Non-pigmented ciliary epithelial cell (primary cell): Measurements from ENCODE around the gene NGEF.

Experiments used
- DNase-seq: peaks from one replicate; pipeline ENCODE4 v3.0.0-alpha.2; 2010; ENCODE audit warnings: low read depth

The NGEF gene

DNA sequence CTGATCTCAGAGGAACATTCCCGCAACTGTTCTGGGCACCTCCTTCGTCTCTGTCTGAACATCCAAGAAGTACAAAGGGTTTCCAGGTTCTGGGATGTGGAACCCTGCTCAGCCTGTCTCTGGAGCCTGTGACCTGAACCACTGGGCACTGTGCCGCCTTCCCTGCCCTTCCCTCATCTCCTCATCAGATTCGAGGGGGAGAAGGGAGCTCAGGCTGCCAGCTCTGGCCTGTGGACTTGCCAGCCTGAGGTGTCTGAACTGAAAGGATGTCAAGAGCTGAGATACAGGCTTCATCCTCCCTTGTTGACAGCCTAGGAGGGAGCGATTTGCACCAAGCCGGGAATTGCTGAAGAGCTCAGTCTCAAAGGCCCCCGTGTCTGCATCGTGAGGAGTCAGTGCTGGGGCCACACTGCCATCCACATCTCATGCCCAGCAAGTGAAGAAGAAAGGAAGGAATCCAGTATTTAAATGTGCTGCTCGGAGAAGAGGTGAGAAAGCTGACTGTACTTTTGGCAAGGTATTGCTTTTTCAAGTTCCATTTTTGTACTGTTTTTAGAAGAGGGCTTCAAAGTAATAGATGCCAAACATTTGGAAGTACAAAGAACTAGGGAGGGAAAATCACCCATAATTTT, 32.0 kb upstream of the NGEF start:
- no peak for DNase-seq

DNA sequence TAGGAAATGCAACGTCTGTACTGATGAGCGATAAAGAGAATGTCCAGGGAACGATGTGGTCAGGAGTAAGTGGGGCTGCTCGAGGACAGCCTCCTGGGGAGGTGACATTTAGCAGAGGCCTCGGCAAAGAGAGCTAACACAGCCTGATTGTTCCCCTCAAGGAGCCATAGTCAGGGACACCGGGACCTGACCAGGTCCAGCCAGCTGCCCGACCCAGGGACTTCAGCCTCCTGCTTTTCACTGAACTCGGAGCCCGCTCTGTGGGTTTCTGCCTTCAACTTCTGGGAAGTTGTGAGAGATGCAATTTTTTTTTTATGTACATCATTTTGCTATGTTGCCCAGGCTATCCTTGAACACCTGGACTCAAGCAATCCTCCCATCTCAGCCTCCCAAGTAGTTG, 29.5 kb upstream of the NGEF start:
- DNase-seq, result no peak

DNA sequence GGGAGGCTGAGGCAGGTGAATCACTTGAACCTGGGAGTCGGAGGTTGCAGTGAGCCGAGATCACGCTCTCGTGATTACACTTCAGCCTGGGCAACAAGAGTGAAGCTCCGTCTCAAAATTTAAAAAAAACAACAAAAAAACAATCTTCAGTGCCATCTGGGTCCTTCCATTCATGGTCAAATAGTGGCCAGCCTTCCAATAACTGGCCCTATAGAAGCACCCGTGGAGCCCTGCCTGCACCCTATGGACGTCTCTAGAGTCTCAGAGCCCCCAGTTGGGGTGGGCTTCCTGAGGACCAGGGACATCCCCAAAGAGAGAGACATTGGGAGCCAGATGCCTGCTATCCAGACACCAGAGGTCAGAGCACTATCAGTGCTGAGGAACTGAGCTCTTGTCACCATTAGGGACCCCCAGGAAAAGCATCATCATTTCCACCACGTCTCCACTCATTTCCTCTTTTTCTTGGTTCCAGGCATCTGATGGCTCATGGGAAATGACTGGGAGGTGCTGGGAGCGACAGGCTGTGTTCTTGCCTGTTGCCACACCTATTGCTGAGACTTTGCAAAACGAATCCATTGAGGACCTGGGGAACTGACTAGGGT, 28.8 kb upstream of the NGEF start:
- no peak for DNase-seq

DNA sequence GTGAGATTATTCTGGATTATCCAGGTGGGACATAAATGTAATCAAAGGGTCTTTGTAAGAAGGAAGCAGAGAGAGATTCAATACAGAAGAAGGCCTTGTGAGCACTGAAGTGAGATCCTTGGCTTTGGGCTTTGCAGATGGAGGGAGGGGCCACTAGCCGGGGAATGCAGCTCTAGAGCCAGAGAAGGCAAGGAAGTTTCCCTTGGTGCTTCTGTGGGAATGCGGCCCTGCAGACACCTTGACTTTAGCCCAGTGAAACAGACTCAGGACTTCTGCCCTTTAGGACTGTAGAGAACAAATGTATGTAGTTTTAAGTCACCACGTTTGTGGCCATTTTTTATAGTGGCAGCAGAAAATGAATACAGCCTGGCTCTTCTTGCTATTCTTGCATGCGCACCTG, 27.5 kb upstream of the NGEF start:
- DNase-seq, result no peak

DNA sequence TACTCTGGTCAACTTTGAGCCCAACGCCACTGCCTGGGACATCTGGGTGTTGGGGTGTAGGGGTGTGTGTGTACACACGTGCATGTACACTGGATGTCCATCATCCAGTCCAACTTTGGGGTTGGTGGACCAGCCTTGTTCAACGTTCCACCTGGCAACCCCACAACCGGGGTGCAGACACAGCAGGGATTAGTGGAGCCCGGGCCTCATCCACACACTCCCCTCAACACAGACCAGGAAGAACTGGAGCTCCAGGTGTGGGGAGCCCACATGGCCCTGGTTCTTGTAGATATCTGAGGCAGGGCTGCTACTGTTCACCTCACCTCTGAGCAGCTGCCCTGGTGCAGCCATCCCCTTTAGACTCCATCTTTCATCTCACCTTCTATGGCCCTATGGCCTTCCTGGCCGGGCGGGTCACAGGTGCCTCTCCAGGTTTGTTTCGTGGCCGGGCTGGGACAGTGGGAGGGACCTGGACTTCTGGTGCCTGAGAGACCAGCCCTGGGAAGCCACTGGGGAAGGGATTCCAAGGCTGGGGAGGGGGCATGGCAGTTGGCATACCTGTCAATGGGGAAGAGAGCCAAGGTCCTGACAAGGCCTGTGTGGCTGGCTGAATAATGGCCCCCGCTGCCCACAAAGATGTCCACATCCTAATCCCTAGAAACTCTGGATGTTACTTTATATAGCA, 26.9 kb upstream of the NGEF start:
- no peak for DNase-seq

DNA sequence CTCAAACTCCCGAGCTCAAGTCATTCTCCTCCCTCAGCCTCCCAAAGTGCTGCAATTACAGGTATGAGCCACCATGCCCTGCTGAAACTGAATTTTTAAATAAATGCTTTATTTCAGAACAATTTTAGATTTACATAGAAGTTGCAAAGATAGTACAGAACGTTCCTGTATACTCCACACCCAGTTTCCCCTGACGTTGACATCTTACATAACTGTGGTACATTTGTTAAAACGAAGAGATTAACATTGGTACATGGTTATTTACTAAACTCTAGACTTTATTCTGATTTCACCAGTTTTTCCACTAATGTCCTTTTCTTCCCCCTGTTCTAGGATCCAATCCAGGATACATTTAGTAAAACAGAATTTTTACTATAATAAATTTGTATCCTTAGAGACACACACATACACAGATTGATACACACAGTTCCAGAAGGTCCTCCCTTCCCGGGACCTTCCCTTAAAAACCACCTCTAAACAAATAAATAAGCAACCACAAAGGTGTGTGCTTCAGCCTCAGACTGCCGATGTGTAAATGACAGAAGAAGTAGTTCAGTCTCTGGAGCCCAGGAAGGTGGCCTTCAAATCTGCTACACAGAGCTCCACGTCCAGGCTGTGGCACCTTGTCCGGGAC, 26.3 kb upstream of the NGEF start:
- DNase-seq, result no peak

DNA sequence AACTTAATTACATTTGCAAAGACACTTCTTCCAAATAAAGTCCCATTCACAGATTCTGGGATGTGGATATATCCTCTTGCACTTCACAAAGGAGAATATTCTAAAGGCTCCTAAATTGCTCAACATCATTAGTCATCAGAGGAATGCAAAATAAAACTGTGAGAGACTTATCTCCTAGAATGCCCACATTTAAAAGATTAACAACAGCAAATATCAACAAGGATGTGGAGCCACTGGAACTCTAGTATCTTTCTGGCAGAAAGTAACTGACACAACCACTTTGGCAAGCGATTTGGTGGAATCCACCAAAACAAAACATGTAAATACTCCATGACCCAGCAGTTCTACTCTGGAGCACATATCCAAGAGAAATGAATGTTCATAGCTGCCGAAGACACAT, 24.0 kb upstream of the NGEF start:
- no peak for DNase-seq

DNA sequence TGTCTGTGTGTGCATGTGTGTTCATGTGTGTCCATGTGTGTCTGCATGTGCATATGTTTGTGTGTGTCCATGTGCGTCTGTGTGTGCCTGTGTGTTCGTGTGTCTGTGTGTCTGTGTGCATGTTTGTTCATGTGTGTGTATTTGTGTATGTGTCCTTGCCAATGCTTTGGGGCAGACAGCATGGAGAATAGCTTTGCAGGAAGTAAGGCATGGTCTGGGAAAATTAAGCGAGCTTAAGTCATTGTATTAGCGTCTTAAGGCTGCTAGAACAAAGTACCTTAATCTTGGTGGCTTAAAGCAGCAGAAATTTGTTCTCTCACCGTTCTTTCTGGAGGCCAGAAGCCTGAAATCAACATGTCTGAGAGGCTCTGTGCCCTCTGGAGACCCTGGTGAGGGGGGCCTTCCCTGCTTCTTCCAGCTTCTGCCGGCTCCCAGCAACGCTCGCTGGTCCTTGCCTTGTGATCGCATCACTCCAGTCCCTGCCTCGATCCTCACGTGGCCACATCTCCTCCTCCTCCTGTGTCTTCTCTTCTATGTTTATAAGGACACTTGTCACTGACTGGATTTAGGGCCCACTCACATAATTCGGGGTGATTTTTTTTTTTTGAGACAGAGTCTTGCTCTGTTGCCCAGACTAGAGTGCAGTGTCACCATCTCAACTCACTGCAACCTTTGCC, 23.2 kb upstream of the NGEF start:
- DNase-seq, result no peak

DNA sequence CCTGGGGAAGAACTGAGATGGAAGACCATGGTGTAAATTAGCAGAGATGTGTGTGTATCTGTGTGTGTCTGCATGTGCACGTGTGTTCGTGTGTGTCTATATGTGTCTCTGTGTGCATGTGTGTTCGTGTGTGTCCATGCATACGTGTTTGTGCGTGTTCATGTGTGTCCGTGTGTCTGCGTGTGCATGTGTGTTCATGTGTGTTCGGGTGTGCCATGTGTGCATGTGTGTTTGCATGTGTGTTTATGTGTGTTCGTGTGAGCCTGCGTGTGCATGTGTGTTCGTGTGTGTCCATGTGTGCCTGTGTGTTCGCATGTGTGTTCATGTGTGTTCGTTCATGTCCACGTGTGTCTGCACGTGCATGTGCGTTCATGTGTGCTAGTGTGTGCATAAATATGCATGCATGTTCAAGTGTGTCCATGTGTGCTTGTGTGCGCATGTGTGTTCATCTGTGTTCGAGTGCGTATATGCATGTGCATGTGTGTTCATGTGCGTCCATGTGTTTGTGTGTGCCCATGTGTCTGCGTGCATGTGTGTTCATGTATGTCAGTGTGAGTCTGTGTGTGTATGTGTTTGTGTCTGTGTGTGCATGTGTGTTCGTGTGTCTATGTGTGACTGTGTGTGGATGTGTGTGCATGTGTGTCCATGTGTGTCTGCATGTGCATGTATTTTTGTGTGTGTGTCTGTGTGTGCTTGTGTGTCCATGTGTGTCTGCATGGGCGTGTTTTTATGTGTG, 22.5 kb upstream of the NGEF start:
- no peak for DNase-seq

DNA sequence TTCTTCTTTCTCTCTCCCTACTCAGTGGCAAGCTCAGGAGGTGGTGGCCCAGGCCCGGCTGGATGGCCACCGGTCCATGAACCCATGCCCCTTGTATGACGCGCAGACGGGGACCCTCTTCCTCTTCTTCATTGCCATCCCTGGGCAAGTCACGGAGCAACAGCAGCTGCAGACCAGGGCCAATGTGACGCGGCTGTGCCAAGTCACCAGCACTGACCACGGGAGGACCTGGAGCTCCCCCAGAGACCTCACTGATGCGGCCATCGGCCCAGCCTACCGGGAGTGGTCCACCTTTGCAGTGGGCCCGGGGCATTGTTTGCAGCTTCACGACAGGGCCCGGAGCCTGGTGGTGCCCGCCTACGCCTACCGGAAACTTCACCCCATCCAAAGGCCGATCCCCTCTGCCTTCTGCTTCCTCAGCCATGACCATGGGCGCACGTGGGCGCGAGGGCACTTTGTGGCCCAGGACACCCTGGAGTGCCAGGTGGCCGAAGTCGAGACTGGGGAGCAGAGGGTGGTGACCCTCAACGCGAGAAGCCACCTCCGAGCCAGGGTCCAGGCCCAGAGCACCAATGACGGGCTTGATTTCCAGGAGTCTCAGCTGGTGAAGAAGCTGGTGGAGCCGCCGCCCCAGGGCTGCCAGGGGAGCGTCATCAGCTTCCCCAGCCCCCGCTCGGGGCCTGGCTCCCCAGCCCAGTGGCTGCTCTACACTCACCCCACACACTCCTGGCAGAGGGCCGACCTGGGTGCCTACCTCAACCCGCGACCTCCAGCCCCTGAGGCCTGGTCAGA, 21.2 kb upstream of the NGEF start:
- no peak for DNase-seq

DNA sequence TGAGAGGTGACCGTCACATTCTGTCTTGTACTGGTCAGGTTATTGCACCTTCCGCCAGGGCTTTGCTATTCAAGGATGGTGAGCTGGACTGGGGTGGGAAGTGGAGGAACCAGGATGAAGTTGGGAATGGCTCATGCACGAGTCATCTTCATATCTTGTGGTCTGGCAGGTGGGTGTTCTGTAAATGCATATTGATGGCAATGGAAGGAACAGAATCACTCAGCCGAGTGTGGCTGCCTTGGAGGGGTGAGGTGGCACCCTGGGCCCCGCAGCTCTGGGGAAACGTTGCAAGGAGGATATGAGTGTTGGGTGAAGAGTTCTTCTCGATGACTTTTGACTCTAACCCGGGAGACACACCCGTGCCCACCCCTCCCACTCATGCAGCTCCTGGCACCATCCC, 20.6 kb upstream of the NGEF start:
- DNase-seq, result no peak

DNA sequence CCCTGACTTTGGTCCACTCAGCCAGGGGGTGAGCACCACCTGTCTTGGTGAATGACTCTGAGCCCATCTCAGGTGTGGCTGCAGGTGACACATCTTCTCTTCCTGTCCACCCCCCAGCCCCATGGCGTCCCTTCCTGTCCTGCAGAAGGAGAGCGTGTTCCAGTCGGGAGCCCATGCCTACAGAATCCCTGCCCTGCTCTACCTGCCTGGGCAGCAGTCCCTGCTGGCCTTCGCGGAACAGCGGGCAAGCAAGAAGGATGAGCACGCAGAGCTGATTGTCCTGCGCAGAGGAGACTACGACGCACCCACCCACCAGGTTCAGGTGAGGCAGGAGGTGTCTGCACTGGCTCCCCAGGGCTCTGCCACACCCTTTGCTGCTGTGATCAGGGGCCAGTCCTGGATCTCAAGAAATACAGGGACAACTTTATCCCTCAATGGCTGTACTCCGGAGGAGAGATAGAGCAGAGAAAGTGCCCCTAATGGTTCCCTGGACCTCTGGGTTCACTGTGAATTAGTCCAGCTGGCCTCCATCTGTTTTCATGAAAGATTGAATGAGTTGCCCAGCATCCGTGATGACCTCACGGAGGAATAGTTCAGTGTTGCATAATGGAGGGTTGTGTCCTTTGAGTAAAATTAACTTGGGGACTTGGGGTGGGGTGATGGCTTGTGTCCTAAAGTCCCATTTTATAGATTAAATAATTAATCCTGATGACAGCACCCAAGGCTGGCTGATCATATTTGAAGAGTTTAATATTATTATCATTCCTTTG, 19.7 kb upstream of the NGEF start, which contains the start of gene NEU2:
TSS of gene NEU2 (plus strand) at position 122 of the 770 bp plus-strand sequence. CDS start at position 122, 0 bp downstream.
- DNase-seq, result no peak

DNA sequence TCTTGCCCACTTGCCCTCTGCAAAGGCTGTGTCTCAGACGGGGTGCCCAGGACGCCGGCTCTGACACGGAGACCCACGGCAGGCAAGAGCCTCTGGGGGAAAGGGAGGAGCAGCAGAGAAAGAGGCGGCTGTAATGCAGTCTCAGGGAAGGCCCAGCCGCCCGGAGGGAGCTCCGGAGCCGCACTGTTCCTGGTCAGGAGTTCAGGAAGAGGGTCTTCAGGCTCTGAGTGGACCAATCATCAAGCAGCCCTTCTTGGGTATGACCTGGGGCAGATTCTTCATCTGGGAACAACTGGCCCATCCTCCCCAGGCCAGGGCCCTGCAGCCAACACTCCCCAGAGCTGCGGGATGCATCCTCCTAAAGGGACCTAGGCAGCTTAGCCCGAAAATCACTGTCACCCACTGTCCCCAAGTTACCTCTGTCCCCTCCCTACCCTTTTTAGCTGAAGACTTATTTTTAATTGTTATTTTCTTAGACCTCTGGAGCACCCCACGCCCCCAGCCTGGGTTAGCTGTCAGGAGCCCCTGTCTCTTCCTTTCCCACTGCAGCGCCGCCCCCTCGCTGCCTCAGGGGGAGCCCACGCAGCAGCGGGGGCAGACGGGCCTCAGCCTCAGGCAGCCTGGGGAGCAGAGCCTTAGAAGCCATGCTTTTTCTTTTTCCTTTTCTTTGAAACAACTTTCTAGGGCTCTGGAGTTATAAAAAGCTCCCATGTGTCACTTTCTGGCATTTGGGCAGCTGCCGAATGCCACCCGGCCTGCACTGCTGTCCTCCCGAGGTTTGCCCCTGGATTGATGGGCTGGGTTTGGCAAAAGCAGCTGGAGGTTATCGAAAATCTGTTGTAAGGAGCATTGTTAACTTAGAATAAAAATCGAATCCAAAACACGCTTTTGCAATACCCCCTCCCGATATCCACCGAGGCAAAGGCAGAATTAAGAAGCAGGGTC, 18.8 kb upstream of the NGEF start:
- DNase-seq, result no peak

DNA sequence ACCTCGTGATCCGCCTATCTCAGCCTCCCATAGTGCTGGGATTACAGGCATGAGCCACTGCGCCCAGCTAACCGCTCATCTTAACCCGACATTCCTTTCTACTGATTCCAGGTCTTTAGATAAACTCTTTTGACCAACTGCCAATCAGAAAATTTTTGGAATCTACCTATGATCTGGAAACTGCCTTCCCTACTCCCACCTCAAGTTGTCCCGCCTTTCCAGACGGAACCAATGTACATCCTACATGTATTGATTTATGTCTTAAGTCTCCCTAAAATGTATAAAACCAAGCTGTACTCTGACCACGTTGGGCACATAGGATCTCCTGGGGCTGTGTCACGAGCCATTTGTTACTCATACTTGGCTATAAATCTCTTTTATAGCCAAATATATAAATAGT, 16.3 kb upstream of the NGEF start:
- no peak for DNase-seq

DNA sequence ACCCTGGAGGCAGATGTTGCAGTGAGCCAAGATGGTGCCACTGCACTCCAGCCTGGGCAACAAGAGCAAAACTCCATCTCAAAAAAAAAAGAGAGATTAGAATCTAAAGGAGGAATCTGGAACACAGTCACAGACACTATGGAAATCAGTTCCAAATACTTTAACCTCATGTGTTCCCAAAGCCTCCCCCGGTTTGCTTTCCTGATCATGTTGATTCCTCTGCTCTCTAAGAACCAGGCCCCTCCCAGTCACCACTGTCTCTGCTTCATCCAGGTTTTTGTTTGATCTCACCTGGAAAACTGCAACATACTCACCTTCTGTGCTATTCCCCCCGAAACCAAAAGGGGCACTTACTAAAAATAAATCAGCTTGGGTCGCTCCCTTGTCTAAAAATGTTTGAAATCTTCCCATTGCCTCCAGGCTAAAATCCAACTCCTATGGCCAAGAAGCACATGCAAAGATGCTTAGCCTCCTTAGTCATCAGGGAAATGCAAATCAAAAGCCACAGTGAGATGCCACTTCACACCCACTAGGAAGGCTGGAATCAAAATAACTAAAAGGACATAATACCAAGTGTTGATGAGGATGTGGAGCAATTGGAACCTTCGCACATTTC, 13.2 kb upstream of the NGEF start:
- no peak for DNase-seq

DNA sequence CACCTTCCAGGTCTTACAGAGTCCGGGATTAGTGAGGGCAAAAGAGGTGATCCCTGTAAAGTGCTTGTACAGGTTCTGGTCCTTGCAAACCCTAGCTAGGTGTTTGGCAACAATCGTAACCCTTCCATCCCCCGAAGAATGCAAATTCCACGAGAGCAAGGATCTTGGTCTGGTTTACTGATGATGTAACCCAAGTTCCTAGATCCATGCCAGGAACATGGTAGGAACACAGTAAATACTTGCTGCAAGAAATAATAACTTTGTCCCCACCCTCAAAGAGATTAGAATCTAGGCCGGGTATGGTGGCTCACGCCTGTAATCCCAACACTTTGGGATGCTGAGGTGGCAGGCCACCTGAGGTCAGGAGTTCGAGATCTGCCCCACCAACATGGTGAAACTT, 12.7 kb upstream of the NGEF start:
- no peak for DNase-seq

DNA sequence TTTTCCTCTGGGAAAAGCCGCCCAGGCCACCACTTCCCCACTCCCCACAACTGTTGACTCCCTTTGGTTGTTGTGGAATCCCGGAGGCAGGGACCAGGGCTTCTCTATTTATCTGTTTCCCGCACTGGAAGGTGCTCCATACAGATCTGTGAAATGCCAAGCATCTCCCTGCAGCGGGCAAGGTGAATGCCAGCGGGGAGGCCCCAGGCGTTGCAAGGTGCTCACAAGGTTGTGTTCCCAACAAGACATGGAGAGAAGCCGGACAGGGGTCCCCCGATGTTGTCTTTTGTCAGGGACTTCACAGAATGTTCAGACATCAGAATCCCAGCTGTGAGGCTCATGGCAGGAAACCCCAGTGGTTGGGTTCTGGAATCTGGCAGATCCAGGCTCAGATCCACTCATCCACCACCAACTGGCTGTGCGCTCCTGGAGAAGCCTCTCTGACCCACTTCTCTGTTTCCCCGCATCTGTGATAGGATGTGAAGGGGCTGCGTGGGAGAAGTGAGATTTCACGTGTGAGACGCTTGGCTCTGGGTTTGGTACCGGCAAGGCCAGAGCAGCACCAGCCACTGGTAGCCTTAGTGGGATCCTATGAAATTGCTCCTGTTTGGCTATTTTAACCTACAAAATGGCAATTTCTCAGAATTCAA, 10.8 kb upstream of the NGEF start:
- DNase-seq, result no peak
